GM12874 (cell line): ENCODE measurements around the gene SORCS2.

Experiments
- TF ChIP-seq, protein P1 (sequence below): IDR thresholded peaks from 2 replicates; pipeline ENCODE4 v1.5.1; 2011; ENCODE audit warnings: low read depth, mild to moderate bottlenecking, control low read depth, low read length, moderate library complexity; ENCODE audit not compliant: insufficient read depth

SORCS2 gene

DNA sequence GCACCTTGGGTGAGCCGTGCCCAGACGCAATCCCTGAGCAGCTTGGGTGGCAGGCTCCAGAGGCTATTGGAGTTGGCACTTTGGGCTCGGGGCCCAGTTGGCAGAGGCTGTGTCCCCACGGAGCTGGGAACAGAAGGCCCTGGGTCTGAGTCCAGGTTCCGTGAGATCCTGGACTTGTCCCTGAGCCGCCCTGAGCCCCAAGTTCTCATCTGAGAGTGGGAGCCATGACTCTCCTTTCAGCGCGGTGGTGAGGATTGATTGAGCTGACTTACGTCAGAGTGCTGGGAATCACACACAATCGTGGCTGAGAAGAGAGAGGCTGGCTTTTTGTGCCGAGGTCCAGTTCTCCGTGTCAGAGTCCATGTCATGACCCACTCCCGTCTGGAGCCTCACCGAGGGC lies 144.4 kb downstream of the SORCS2 start:
- TF ChIP-seq, protein P1, sequence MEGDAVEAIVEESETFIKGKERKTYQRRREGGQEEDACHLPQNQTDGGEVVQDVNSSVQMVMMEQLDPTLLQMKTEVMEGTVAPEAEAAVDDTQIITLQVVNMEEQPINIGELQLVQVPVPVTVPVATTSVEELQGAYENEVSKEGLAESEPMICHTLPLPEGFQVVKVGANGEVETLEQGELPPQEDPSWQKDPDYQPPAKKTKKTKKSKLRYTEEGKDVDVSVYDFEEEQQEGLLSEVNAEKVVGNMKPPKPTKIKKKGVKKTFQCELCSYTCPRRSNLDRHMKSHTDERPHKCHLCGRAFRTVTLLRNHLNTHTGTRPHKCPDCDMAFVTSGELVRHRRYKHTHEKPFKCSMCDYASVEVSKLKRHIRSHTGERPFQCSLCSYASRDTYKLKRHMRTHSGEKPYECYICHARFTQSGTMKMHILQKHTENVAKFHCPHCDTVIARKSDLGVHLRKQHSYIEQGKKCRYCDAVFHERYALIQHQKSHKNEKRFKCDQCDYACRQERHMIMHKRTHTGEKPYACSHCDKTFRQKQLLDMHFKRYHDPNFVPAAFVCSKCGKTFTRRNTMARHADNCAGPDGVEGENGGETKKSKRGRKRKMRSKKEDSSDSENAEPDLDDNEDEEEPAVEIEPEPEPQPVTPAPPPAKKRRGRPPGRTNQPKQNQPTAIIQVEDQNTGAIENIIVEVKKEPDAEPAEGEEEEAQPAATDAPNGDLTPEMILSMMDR, result no peak

GRCh38 chr4:7337196-7338058 lies 145.1 kb downstream of the SORCS2 start:
- TF ChIP-seq, protein P1, result no peak

GRCh38 chr4:7338059-7338452 lies 145.7 kb downstream of the SORCS2 start:
- TF ChIP-seq, protein P1, result no peak

GRCh38 chr4:7338876-7339623 lies 146.7 kb downstream of the SORCS2 start:
- TF ChIP-seq, protein P1, result no peak

- TF ChIP-seq, protein P1, result no peak
These were observed 147.6 kb downstream of the SORCS2 start for GRCh38 chr4:7339751-7340552.

DNA sequence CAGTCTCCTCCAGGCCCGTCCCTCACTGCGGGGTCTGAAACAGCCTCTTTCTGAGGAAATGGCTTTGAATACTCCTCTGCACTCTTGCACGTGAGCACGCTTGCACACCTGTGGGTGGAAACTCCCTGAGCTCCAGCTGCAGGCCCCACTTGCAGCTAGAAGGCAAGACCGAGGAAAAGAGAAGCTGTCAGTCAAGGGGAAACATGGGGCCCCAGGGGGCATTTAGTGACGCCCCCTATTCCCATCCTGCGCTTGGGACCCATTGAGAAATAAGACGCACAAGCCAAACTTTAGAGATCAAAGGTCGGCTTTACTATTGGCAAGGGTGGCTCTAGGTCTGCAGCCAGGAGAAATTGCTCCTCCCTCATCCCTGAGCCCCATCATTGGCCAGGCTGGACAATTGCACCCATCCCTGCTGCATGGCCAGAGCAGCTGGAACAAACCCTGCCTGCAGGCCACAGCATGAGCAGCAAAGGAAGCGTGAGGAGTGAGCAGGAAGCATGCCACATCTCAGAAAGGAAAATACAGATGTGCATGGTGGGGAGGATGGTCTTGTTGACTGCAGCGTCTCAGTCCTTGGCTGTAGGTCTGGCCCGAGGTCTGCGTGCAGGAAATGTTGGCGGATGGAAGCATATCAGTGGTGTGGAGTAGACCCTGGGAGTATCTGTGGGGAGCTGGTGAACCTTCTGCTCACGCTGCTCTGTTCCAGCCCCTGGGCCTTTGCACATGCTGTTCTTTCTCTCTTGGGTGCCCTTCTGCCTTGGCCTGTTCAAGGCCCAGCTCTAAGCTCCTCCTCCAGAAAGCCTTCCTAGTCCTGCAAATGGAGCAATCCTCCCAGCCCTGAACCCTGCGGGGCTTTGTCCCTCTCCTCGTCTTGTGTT lies 148.5 kb downstream of the SORCS2 start:
- TF ChIP-seq, protein P1, result no peak
